GM12878 (cell line): ENCODE data around the gene NUDT14. TPM values are rescaled to one million over a fixed set of nuclear protein-coding genes. Genes with fewer than 3 reads are reported as not detected.

Experiments
- ATAC-seq: fragments of 200-7000 bp; cut with Tn5 transposase; 3 replicates; pipeline ENCODE4 v1.9.1; 2020; ENCODE audit warnings: mild to moderate bottlenecking, moderate library complexity
- BruUV-seq: library from RNA; stranded (reverse); fragments of 400-500 nt; replicated peaks from 2 replicates; lab custom pipeline; 2021; lab: Mats Ljungman, UMichigan
- CTCF ChIA-PET: fragments of 300-600 bp; sonication (Branson Sonifier 250); formaldehyde crosslinking; extraction: SDS; loops from one replicate; lab custom pipeline; 2021; ENCODE audit warnings: inconsistent platforms; lab: Yijun Ruan, JAX
- POLR2A ChIA-PET: fragments of 350-600 bp; formaldehyde crosslinking; extraction: SDS; loops from one replicate; lab custom pipeline; 2021; ENCODE audit warnings: inconsistent platforms; lab: Charles Lee
- RAD21 ChIA-PET: fragments of 300-600 bp; sonication (Branson Sonifier 250); formaldehyde crosslinking; loops from one replicate; lab custom pipeline; 2023; ENCODE audit warnings: antibody characterized with exemption; ENCODE audit not compliant: unreplicated experiment; lab: Charles Lee
- SMC1A ChIA-PET: fragments of 300-600 bp; sonication (Branson Sonifier 250); formaldehyde crosslinking; loops from one replicate; lab custom pipeline; 2023; ENCODE audit not compliant: unreplicated experiment, uncharacterized antibody; lab: Charles Lee
- DNase-seq: peaks from one replicate; pipeline ENCODE4 v3.0.0-alpha.2; 2011; ENCODE audit warnings: low read depth, low spot score
- FAIRE-seq: peaks from 3 replicates; lab custom pipeline; 2011; peaks lifted over from hg19 to GRCh38; lab: Jason Lieb, UNC
- H2AFZ ChIP-seq: 2 replicates; pipeline ENCODE4 v1.6.0; 2011; ENCODE audit warnings: low read depth, low read length, control low read depth; ENCODE audit not compliant: control insufficient read depth
- H3K27ac ChIP-seq: 2 replicates; pipeline ENCODE4 v1.5.1; 2011; ENCODE audit warnings: control low read depth; ENCODE audit not compliant: control insufficient read depth, insufficient read depth
- H3K27me3 ChIP-seq, 2 experiments: replicated peaks in 1 of 2; 2 replicates each; pipeline versions ENCODE4 v1.6.0 to v1.6.1; 2011; ENCODE audit warnings: low read length in 1 of 2; ENCODE audit not compliant: control insufficient read depth in 2 of 2, insufficient read depth in 2 of 2
- H3K36me3 ChIP-seq, 2 experiments: 2 replicates each; pipeline ENCODE4 v1.5.1; 2011; ENCODE audit warnings: low read length in 1 of 2; ENCODE audit not compliant: control insufficient read depth in 2 of 2, insufficient read depth in 2 of 2
- H3K4me1 ChIP-seq: 2 replicates; pipeline ENCODE4 v1.6.1; 2011; ENCODE audit warnings: mild to moderate bottlenecking, low read length, moderate library complexity, mixed read lengths; ENCODE audit not compliant: control insufficient read depth, insufficient read depth
- H3K4me2 ChIP-seq: 2 replicates; pipeline ENCODE4 v1.6.0; 2011; ENCODE audit warnings: control low read depth; ENCODE audit not compliant: control insufficient read depth, insufficient read depth
- H3K4me3 ChIP-seq: fragments of 200-600 bp; sonication (generic); 2 replicates; pipeline ENCODE4 v1.5.1; 2016
- H3K79me2 ChIP-seq: 2 replicates; pipeline ENCODE4 v1.6.0; 2011; ENCODE audit warnings: low read length; ENCODE audit not compliant: control insufficient read depth, insufficient read depth
- H3K9ac ChIP-seq: 2 replicates; pipeline ENCODE4 v1.8.0; 2011; ENCODE audit warnings: low read length, control low read depth, mixed read lengths; ENCODE audit not compliant: control insufficient read depth, insufficient read depth
- H3K9me3 ChIP-seq: replicated peaks from 3 replicates; pipeline ENCODE4 v1.5.1; 2011; ENCODE audit warnings: mild to moderate bottlenecking, low read length; ENCODE audit not compliant: control insufficient read depth, insufficient read depth
- H4K20me1 ChIP-seq: 2 replicates; pipeline ENCODE4 v1.6.0; 2011; ENCODE audit not compliant: control insufficient read depth, insufficient read depth
- EED ChIP-seq: sonication (generic); IDR thresholded peaks from 2 replicates; pipeline ENCODE4 v1.6.1; 2016; ENCODE audit warnings: antibody characterized with exemption, low read depth
- JUNB ChIP-seq: IDR thresholded peaks from 2 replicates; pipeline ENCODE4 v1.6.1; 2016; ENCODE audit warnings: antibody characterized with exemption, mild to moderate bottlenecking
- NFIC ChIP-seq: IDR thresholded peaks from 2 replicates; pipeline ENCODE4 v1.6.1; 2012; ENCODE audit warnings: low read depth, mild to moderate bottlenecking, inconsistent platforms, low read length, moderate library complexity
- RCOR1 ChIP-seq: conservative IDR thresholded peaks from 2 replicates; pipeline ENCODE4 v1.6.1; 2012; ENCODE audit warnings: low read depth, low read length, improper control_type of control experiment
- SMAD1 ChIP-seq: fragments of 450-650 bp; IDR thresholded peaks from 2 replicates; pipeline ENCODE4 v1.6.1; 2018; ENCODE audit warnings: mild to moderate bottlenecking, low read depth; ENCODE audit not compliant: partially characterized antibody
- SPI1 ChIP-seq: IDR thresholded peaks from 2 replicates; pipeline ENCODE4 v1.6.1; 2011; ENCODE audit warnings: low read depth, mild to moderate bottlenecking, low read length, moderate library complexity, borderline replicate concordance; ENCODE audit not compliant: insufficient read depth
- ZNF274 ChIP-seq: IDR thresholded peaks from one replicate; pipeline ENCODE4 v1.8.0; 2011; ENCODE audit not compliant: insufficient read length, insufficient read depth
- WGBS: methylation state at CpG from one replicate; pipeline ENCODE4 v1.1.6; 2016; ENCODE audit warnings: low lambda C conversion rate; ENCODE audit not compliant: insufficient replicate concordance, insufficient coverage; ENCODE audit errors: missing lambda C conversion rate; 5-methylcytosine and 5-hydroxymethylcytosine counted together
- in situ Hi-C: fragments of 300-500 bp; cut with MboI; formaldehyde crosslinking; loops from 9 replicates; pipeline ENCODE4 v1.14.3; 2018; ENCODE audit warnings: mixed read lengths
- intact Hi-C: fragments of 100-400 bp; cut with micrococcal nuclease; formaldehyde crosslinking; loops from one replicate; pipeline ENCODE4 v1.14.2; 2022; ENCODE audit not compliant: unreplicated experiment
- polyA plus RNA-seq, 11 experiments: library from polyadenylated mRNA; depleted of rRNA in 4 of 11; unstranded in 6 of 11; stranded (reverse) in 5 of 11; fragments of >200 nt; fragmentation: Nextera tagmentation in 4 of 11; fragmentation: Illumina TruSeq in 1 of 11; extraction: Ambion mirVana in 4 of 11; extraction: Trizol in 1 of 11; gene quantifications; 1 replicate in 1 of 11; 2 replicates in 10 of 11; pipeline versions ENCODE4 v1.2.1 to v1.2.3, GENCODE V29; 2011 to 2016; ENCODE audit warnings: inconsistent platforms in 2 of 11, missing spikeins in 2 of 11, low read depth in 1 of 11
- total RNA-seq, 4 experiments: library from RNA; depleted of rRNA in 3 of 4; stranded (reverse); fragments of >200 nt in 3 of 4; fragmentation: Illumina TruSeq in 1 of 4; extraction: Trizol in 1 of 4; gene quantifications; 2 replicates each; pipeline versions ENCODE4 v1.2.1 to v1.2.3, GENCODE V29; 2013 to 2021
- TF ChIP-seq, protein P1 (sequence below): fragments of 450-650 bp; IDR thresholded peaks from 2 replicates; pipeline ENCODE4 v1.6.1; 2017; ENCODE audit warnings: antibody characterized with exemption, mild to moderate bottlenecking, moderate library complexity
- TF ChIP-seq, protein P2 (sequence below): fragments of 450-650 bp; formaldehyde crosslinking; IDR thresholded peaks from 2 replicates; pipeline ENCODE4 v1.4.0; 2020; ENCODE audit warnings: mild to moderate bottlenecking, moderate library complexity

Gene NUDT14
- total and polyA plus RNA-seq, 10 of the 15 experiments (the other 5 are each of a cell fraction or from before 2014, with no cell fraction given), result 0.62 to 6.8 (median 4.3) TPM; not detected in 1

DNA sequence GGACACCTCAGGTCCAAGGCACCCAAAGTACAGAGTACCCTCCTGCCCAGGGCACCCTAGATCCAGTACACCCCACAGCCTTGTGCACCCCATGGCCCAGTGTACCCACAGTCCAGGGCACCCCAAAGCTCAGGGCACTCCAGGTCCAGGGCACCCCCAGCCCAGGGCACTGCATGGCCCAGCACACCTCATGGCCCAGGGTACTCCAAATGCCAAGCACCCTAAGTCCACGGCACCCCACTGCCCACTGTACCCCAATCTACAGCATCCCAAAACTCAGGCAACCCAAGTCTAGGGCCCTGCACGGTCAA lies 18.5 kb downstream of the NUDT14 start:
- no TSS peak for BruUV-seq
- H3K27ac ChIP-seq, result no peak overlapping the region
- POLR2A ChIA-PET, result no interaction called here
- H3K4me2 ChIP-seq, result no peak overlapping the region
- H3K4me3 ChIP-seq, result no peak overlapping the region
- ATAC-seq (no peak), FAIRE-seq (no peak), DNase-seq (no peak)
- H3K4me1 ChIP-seq, result no peaks in the 10 kb centered on the region
- in situ Hi-C loops (no loop called here), intact Hi-C loops (loop anchor here (10.0 kb wide), 1 partner anchor 68 kb away; no protein-coding TSS in a partner anchor)
- WGBS, result 34% methylated on average over 2 of the region's 2 CpGs
- H3K9me3 ChIP-seq, result no peaks in the 10 kb centered on the region
- RAD21 ChIA-PET, result no interaction called here
- no peaks in the 10 kb centered on the region for H3K36me3 ChIP-seq
- H4K20me1 ChIP-seq, result 0 out of 2 replicates have a peak, but pooled peaks cover 2% of the 10 kb centered on the region
- SMC1A ChIA-PET, result no interaction called here
- no peaks in the 10 kb centered on the region for H3K79me2 ChIP-seq
- CTCF ChIA-PET, result no interaction called here
- no peak overlapping the region for H2AFZ ChIP-seq
- TF ChIP-seq NFIC (no peak), ZNF274 (no peak), SPI1 (no peak), EED (no peak), SMAD1 (no peak)
- no peak overlapping the region for H3K9ac ChIP-seq
- H3K27me3 ChIP-seq, result peaks cover 0 to under 1% of the 10 kb centered on the region in 2 experiments; a peak in 2 of 4 replicates

DNA sequence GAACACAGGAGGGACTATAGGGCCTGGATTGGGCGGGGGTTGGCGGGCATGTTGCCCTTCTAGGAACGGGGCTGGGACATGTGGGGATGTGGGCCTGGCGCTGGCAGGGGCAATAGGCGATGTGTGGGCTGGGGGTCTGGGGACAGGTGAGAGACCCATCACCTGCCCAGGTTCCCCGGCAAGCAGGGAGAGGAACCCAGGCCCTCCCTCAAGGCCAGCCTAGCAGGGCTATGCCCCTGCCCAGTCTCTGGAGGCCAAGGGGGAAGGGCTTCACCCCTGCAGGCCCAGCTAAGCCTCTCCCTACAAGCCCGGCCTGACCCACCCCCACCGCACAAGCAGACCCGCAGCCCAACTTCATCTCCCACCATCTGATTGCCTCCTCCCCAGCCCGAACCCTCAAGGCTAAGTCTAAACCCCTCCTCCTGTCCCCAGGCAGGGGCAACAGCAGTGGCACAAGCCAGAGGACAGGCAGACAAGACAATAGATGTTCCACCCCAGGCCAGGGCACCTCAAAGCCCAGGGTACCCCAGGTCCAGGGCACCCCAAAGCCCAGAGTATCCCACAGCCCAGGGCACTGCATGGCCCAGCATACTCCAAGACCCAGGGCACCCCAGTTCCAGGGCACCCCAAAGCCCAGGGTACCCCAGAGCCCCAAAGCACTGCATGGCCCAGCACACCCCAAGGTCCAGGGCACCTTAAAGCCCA lies 19.0 kb downstream of the NUDT14 start:
- ChIA-PET SMC1A (no interaction called here), CTCF (no interaction called here), RAD21 (no interaction called here), POLR2A (no interaction called here)
- H2AFZ ChIP-seq, result no peak overlapping the region
- no peak overlapping the region for H3K4me3 ChIP-seq
- 0 out of 2 replicates have a peak, but pooled peaks cover 2% of the 10 kb centered on the region for H4K20me1 ChIP-seq
- FAIRE-seq, result no peak
- no TSS peak for BruUV-seq
- intact Hi-C loops (loop anchor here (10.0 kb wide), 1 partner anchor 67 kb away; no protein-coding TSS in a partner anchor), in situ Hi-C loops (no loop called here)
- H3K27ac ChIP-seq, result no peak overlapping the region
- ATAC-seq, result peak; percentile 13; the same call in 1 of the 3 replicates
- no peaks in the 10 kb centered on the region; a peak in 1 of 4 replicates for H3K27me3 ChIP-seq
- 34% methylated on average over 10 of the region's 10 CpGs for WGBS
- DNase-seq, result no peak
- H3K4me2 ChIP-seq, result no peak overlapping the region
- H3K9me3 ChIP-seq, result no peaks in the 10 kb centered on the region
- no peaks in the 10 kb centered on the region for H3K36me3 ChIP-seq
- no peak overlapping the region for H3K9ac ChIP-seq
- H3K79me2 ChIP-seq, result no peaks in the 10 kb centered on the region
- no peaks in the 10 kb centered on the region for H3K4me1 ChIP-seq
- TF ChIP-seq RCOR1 (no peak), JUNB (no peak)
- TF ChIP-seq, protein P1, sequence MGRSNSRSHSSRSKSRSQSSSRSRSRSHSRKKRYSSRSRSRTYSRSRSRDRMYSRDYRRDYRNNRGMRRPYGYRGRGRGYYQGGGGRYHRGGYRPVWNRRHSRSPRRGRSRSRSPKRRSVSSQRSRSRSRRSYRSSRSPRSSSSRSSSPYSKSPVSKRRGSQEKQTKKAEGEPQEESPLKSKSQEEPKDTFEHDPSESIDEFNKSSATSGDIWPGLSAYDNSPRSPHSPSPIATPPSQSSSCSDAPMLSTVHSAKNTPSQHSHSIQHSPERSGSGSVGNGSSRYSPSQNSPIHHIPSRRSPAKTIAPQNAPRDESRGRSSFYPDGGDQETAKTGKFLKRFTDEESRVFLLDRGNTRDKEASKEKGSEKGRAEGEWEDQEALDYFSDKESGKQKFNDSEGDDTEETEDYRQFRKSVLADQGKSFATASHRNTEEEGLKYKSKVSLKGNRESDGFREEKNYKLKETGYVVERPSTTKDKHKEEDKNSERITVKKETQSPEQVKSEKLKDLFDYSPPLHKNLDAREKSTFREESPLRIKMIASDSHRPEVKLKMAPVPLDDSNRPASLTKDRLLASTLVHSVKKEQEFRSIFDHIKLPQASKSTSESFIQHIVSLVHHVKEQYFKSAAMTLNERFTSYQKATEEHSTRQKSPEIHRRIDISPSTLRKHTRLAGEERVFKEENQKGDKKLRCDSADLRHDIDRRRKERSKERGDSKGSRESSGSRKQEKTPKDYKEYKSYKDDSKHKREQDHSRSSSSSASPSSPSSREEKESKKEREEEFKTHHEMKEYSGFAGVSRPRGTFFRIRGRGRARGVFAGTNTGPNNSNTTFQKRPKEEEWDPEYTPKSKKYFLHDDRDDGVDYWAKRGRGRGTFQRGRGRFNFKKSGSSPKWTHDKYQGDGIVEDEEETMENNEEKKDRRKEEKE, result no peak
- TF ChIP-seq, protein P2, sequence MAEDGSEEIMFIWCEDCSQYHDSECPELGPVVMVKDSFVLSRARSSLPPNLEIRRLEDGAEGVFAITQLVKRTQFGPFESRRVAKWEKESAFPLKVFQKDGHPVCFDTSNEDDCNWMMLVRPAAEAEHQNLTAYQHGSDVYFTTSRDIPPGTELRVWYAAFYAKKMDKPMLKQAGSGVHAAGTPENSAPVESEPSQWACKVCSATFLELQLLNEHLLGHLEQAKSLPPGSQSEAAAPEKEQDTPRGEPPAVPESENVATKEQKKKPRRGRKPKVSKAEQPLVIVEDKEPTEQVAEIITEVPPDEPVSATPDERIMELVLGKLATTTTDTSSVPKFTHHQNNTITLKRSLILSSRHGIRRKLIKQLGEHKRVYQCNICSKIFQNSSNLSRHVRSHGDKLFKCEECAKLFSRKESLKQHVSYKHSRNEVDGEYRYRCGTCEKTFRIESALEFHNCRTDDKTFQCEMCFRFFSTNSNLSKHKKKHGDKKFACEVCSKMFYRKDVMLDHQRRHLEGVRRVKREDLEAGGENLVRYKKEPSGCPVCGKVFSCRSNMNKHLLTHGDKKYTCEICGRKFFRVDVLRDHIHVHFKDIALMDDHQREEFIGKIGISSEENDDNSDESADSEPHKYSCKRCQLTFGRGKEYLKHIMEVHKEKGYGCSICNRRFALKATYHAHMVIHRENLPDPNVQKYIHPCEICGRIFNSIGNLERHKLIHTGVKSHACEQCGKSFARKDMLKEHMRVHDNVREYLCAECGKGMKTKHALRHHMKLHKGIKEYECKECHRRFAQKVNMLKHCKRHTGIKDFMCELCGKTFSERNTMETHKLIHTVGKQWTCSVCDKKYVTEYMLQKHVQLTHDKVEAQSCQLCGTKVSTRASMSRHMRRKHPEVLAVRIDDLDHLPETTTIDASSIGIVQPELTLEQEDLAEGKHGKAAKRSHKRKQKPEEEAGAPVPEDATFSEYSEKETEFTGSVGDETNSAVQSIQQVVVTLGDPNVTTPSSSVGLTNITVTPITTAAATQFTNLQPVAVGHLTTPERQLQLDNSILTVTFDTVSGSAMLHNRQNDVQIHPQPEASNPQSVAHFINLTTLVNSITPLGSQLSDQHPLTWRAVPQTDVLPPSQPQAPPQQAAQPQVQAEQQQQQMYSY (CRISPR knock-in tag), result no peak
